ENCODE results near the gene CHAF1A. TPM values are rescaled to one million over a fixed set of nuclear protein-coding genes. Genes with fewer than 3 reads are reported as not detected.

CHAF1A gene
- total RNA-seq, 1 experiment from 2014 or later: 63.7 TPM

DNA sequence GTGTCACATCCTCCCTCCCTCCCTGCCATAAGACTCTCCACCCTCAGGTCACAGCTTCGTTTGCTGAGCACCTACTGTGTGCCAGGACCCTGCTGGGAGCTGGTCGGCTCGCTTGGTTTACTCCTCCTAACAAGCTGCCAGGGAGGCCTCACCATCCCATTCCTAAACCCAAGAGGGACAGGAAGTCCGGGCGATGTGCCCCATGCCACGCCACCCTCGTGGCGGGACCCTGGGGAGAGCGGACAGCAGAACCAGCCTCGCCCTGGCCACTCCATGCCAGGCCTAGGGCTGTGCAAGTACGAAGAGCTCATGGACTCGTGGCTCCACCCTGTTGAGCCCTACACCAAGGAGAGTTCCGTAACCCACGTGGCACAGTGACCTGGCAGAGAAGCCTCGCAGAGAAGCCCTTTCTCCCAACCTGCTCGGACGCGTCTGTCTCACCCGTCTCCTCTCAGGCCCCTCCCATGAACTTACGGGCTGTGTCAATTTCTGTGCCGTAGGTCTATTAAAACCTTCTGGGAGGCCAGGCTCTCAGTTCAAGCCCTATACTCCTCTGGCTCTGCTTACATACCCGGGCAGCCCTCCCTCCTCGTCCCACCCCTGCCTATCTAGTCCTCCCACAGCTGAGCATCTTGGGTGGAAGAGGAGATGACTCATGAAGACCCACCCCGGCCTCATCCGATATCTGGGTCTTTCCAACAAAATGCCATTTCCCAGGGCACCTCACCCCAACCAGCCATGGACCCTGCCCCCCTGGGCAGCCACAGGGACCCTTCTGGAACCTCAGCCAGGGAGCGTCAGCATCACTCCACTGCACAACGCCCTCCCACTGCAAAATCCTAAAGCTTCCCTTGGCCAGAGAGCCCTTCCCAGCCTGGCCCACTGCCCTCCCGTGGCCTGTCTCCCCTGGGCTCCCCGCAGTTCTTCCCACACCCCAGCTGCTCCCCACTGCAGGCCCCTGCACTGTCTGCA lies 52.6 kb downstream of the CHAF1A start:
- DNase-seq (ENCODE audit: low spot score): peak; percentile 66

DNA sequence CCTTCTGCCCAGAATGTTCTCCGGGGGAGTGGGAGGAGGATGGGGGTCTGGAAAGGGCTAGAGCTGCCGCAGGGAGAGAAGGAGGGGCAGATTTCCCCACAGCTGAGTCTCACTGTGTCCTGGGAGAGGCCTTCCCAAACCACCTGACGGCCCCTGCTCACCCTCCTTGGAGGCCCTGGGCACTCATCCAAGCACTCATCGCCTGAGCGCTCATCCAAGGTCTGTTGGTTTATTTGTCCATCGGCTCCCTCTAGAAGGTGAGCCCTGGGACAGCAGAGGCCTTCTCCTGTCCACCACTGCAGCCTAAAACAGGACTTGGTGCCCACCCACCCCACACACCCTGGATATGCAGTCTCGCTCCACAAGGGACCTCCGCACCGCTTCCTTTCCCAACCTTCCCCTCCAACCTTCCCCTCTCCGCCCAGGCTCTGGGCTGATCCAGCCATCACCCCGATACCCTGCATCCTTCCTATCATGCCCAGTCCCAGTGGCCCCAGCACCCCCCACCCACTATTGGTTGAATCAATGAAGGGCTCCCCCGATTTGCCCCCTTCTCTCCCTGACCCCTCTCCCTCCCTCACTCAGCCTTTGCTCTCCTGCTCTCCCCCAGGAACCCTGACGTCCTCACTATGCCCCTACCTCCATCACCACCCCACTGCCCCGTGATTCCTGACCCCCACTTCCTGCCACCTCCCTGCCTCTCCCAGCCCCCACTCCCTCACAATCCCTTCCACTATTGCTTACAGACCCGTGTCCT lies 53.5 kb downstream of the CHAF1A start:
- peak; percentile 38 for DNase-seq (ENCODE audit: low spot score)

GRCh38 chr19:4456476-4456842 lies 54.0 kb downstream of the CHAF1A start:
- peak; percentile 41 for DNase-seq (ENCODE audit: low spot score)

DNA sequence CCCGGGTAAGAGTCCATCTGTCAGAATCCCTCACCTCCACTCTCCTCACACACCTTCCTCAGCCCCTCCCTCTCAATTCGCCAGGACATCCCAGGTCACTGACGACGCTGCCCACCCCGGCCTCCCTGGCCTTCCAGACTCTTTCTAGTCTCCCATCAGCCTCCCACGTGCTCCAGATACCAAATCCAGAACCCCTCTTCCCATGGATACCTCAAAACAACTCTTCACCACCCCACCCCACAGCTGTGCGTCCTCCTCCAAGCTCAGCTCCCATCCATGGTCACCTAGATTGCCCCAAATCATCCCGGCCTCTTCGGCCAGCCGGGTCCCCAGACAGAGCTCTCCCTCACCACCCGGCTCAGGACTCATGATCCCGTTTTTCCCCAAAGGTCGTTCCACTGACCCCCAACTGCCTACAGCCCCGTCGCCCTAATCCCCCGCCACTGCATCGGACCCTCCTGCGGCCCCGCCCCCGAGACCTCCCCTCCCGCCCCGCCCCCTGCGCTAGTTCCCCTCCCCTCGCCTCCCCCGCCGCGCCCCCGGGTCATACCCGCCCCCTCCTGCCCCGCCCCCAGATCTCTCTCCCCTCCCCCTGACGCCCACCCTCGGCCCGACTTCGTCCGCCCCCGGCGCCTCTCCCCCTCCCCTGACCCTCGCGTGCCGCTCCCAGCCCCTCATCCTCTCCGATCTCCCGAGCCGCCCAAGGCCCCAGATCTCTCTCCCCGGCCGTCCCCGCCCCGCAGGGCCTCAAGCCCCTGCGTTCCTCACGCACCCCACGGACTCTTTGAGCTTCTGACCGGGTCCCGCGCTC lies 54.6 kb downstream of the CHAF1A start:
- DNase-seq (ENCODE audit: low spot score): peak; percentile 8

- peak; percentile 97 for DNase-seq (ENCODE audit: low spot score)
Measured at GRCh38 chr19:4457654-4458395, 55.4 kb downstream of the CHAF1A start, which contains the start of gene UBXN6. UBXN6 (minus strand) TSS chr19:4457794; CDS start chr19:4457697, 97 bp downstream.

GRCh38 chr19:4464815-4465581 lies 62.6 kb downstream of the CHAF1A start:
- no peak for DNase-seq (ENCODE audit: low spot score)

DNA sequence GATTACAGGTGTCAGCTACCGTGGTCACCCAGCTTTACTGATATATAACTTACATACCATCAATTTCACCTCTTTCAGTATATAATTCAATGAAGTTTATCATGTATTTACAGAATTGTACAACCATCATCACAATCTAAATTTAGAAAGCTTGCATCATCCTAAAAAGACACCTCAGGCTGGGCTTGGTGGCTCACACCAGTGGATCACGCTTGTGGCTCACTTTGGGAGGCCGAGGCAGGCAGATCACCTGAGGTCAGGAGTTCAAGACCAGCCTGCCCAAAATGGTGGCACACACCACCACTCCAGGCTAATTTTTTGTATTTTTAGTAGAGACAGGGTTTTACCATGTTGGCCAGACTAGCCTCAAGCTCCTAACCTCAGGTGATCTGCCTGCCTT lies 65.4 kb downstream of the CHAF1A start:
- DNase-seq (ENCODE audit: low spot score): no peak

DNA sequence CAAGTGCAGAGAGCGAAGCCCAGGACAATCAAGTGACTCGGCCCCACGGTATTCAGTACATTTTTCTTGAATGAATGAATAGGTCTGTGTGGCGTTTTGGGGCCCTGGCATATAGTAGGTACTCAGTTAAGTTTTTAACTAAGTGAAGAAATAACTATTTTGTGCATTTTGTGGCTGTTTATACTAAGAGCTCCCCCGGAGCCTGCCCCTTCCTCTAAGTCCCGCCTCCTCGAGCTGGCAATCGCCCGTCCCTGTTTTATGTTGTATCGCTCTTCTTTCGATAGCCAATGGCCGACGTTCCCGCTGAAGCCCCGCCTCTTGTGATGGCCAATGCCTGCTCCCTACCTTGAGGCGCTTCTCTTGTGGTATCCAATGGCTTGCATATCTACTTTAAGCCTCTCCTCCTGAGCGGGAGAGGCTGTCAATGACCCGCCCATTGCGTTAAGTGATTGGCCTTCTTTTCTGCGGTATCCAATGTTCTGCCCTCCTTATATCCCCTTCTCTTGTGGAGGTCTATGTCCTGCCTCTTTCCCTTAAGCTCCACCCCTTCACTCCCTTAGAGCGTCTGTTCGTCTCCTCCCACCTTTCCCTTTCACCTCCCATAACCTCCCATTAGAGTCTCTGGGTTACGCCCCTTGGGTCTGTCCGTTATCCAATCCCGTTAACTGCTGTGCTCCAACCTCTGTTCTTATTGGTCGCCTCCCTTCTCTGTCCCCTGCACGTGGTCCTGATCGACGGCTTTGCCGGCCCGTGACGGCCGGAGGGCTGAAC lies 69.1 kb downstream of the CHAF1A start:
- DNase-seq (ENCODE audit: low spot score): peak; percentile 97

- no peak for DNase-seq (ENCODE audit: low spot score)
Measured at GRCh38 chr19:4472174-4472974, 69.9 kb downstream of the CHAF1A start, which contains the start of gene HDGFL2. HDGFL2 (plus strand) TSS chr19:4472297; CDS start chr19:4472351, 54 bp downstream.

DNA sequence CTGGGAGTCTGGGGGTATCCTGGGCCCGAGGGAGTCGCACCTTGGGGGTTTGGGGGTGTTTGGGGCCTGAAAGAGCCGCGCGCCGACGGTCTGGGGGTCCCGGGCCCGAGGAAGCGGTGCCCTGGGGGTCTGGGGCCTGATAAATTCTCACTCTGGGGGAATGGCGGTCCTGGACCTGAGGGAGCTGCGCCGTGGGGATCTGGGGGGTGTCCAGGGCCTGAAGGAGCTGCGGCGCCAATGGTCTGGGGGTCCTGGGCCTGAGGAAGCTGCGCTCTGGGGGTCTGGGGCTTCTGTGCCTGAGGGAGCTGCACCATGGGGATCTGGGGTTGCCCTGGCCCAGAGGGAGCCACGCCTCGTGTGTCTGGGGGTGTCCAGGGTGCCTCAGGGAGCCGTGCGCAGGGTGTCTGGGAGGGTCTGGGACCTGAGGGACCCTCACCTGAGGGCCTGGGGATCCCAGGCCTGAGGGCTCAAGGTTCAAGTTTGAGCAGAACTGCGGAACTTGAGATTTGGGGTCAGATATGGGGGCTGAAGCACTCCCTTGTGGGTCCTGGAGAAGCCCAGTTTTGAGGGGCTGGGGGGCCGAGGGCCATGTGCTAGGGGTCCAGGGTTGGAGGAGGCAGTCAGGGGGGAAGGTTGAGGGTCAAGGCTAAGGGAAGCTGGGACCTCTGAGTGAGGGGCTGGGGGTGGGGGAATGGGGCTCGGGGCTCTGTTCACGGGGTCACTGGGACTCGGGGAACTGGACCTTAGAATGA lies 70.7 kb downstream of the CHAF1A start:
- DNase-seq (ENCODE audit: low spot score): no peak

GRCh38 chr19:4473763-4474513 lies 71.5 kb downstream of the CHAF1A start:
- DNase-seq (ENCODE audit: low spot score): no peak

GRCh38 chr19:4474514-4475022 lies 72.1 kb downstream of the CHAF1A start:
- DNase-seq (ENCODE audit: low spot score): no peak

DNA sequence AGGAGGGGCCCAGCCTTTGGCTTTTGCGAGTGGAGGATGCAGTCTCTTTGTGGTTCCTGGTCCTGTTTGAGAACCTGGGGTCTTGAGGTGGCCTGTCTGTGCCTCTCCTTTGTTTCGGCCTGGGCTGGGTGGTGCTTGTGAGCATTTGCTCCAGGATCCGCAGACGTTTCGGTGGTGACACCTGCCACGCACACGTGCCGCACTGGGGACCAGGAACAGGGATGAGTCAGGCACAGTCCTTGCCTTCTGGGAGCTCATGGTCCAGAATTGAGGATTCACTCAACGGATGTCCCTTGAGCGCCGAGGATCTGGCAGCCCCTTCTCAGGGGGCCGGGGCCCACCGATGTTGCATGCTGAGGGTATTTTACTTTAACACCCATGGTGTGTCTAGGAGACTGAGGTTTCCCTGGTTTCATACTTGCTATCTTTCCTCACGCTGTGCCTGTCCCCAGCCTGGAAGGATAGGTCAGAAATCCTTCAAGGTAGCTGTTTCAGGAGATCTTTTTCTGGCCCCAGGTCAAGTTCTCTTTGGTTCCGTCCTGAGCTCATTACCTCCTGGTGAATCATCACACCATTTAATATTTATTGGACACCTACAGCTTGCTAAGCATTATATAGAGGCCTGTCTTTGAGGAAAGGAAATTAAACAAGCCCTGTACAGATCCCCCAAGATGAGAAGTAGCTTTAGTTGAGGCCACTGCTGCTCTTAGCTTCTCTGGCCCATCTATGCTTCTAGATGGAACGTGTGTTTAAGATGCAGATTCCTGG lies 74.8 kb downstream of the CHAF1A start:
- no peak for DNase-seq (ENCODE audit: low spot score)

DNA sequence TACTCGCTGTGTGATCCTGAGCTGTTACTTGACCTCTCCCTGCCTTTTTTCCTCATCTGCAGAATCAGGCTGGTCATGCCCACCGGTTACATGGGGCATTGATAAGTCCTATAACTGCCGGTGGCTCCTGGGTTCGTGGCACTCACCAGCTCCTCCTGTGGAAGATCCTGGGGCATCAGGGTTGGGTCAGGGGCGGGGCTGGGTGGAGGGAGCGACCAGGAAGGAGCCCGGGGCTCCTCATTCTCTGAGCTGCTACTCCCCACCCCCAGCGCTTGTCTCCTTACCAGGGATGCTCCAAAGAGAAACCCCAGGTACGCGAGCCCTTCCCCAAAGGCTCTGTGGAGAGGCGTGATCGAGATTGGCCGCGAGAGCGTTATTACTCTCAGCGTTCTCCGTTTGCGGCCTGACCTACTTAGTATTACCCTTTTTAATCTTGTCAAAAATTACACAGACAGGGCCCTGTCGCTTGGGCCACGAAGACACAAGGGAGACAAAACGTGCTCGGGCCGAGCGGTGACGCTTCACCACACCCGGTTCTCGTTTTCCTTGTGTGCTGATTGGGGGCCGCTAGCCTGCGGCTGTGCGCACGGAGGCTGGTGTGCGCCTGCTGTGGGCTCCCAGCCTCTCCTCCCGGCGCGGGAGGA lies 80.4 kb downstream of the CHAF1A start:
- no peak for DNase-seq (ENCODE audit: low spot score)

DNA sequence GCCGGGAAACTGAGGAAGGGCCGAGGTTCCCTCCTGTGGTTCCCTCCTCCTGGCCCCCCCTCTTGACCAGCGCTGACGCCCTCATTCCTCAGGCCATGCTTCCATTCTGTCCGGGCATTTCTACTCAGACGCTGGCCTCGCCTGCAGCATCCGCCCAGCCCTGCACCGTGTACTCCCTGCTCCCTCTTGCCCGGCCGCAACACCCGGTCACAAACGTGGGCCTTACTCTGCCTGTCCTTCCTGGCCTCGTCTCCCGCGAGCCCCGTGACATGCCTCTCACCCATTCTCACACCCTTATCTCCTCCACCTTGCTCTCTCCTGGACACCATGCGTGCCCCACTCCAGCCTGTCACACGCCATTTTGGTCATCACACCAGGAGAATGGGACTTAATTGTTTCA lies 80.9 kb downstream of the CHAF1A start:
- DNase-seq (ENCODE audit: low spot score): no peak
